LHCN-M2 (cell line): ENCODE measurements around the gene SPTBN4. TPM values are rescaled to one million over a fixed set of nuclear protein-coding genes. Genes with fewer than 3 reads are reported as not detected.
"Not testable (repeated sequence)": the region's sequence is repeated elsewhere in the genome, so short reads cannot be mapped to it uniquely, and the experiment has no call there.

ENCODE experiments used
- DNase-seq: peaks from one replicate; pipeline ENCODE4 v3.0.0-alpha.2; 2012; ENCODE audit warnings: low read depth
- total RNA-seq: library from RNA; depleted of rRNA; stranded (reverse); fragments of >200 nt; gene quantifications from 2 replicates; pipeline ENCODE4 v1.2.3, GENCODE V29; 2014

SPTBN4 gene
- total RNA-seq, 1 experiment from 2014 or later: 0.34 TPM

- DNase-seq: no peak
Observed at GRCh38 chr19:40441719-40442253, 25.0 kb upstream of the SPTBN4 start.

DNA sequence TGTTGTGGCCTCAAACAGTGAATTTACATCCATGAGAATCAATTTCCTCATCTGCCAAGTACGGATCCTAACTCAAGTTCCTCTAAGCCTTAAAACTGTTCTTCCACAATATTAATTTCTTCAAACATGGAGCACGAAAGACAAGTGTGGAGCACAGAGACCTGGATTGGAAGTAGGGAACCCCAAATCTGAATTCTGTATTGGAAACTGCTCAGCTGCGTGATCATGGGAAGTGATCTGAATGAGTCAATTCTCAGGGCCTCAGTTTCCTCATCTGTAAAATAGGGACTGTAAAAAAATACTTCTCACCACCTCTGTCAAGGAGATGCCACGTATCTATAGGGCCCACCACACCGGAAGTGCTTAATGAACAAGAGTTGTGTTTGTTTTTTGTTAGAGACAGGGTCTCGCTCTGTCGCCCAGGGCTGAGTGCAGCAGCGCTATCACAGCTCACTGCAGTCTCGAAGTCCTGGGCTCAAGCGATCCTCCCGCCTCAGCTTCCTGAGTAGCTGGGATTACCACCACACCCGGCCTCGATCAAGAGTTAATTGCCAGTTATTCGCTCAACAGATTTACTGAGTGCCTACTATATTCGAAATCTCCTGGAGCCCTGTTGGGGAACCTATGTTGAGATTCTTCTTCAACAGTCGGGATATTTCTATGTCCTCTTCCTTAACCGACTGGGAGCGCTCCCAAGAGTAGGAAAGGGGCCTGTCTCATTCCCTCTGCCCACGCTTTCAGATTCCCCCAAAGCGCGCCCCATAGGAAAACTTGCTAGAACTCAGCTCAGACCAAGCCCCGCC, 24.3 kb upstream of the SPTBN4 start:
- no peak for DNase-seq

DNA sequence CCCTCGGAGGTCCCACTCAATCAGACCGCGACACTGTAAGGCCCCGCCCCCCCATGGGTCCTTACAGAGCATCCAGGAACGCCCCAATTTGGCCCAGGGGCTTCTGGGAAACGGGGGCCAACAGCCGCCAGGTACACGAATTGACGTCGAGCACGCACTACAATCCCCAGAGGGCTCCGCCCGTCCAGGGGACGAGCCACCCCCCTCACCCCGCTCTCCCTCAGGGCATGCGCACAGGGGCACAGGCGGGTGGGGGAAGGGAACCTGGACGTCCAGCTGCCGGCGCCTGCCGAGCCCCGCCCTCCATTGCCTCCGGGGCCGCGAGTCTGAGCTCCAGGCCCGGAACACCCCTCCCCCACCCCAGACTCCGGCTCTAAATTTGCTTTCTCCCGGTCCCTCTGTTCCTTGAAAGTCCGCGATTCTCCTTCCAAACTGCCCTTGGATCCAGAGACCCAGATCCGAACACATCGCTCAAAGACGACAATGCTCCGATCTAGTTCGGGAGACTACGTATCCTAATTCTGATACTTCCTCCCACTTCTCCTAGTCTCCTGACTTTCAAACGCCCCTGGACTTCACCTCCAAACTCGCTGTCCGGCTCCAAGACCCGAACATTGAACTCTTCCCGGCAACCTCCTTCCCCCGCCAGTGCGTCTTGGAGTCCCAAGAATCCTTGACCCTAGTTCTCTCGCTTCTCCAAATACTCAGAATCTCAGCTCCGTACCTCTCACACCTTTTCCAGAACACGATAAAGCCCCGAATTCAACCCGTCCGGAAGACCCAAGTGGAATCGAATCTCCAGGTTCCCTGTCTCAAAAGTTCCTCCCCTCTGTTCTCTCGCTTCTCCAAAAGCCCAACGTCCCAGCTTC, 23.4 kb upstream of the SPTBN4 start:
- peak; percentile 99 for DNase-seq

DNA sequence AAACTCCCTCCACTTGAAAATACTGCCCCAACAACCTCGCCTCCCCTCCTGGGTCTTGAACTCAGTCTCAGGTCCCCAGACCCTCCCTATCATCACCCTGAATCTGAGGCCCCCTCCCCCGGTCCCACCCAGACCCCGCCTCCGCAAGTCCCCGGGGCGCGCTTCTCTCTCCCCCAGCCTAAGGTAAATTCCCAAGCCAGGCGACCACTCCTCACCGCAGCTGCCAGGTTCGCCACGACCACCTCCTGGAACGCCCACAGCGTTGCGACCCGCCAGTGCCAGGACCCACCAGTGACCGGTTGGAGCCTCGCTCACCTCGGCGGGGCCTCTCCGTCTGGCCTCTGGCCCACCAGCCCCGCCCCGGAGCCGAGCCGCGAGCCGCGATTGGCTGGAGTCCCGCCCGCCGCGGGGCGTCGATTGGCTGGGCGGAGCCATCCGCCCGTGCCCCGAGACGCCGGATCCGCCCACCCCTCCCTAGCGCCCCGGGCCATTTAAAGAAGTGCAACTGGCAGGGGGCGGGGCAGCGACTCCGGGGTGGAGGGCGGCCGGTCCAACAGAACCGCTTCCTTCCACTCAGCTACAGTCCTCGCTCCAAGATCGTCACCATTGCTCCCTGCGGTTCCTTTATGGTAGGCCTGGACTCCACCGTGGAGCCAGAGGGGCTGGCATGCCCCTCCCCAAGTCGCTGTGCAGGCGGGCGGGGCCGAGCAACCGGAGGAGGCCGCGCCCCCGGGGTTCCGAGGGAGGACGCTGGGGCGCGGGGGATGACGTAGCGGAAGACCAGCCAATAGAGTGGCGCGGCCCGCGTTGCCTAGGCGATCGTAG, 22.6 kb upstream of the SPTBN4 start, which contains the start of gene SERTAD3:
Gene SERTAD3 (minus strand): TSS at position 336 of the 825 bp plus-strand sequence. CDS start 2,255 bp downstream, outside the sequence.
- DNase-seq: peak; percentile 91

DNA sequence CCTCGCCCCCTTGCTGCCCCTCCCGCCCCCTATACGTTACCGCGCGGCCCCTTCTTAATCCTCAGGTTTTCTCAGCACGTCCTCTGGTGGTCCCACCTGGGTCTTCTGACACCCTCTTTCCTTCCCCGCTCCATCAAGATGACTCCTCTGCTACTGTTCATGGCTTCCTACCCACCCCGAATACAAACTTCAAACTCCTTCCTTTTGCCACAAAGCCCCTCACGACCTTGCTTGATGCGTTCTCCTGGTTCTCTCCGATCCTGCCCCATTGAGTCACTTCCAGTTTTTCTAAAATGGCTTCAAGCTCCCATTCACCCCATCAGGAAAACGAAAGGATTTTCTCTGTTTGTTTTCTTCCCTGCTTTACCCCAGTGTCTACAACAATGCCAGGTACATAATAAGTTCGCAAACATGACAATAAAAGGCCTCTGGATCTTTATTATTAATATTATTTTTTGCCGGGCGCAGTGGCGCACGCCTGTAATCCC, 21.9 kb upstream of the SPTBN4 start:
- no peak for DNase-seq

GRCh38 chr19:40445780-40446262, 21.0 kb upstream of the SPTBN4 start:
- peak; percentile 12 for DNase-seq

DNA sequence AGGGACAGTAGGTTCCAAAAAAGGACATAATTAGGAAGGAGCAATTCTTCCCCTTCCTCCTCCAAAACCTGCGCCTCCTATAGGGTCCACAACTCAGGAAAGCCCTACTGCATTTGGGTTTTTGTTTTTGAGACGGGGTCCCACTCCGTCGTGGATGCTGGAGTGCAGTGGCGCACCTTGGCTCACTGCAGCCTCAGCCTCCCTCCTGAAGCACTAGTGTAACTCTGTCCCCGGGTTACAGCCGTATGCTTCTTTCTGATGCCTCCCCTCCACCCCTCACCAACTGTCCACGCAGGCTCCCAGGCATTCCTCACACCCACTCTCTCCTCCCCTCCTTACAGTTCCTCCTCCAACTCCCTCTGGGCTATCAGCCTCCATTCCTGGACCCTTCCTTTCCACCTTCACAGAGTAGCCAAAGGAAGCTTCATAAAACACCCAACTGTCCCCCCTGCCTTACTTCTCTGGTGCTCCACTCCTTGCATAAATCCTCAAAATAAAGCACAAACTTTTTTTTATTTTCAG, 20.5 kb upstream of the SPTBN4 start:
- DNase-seq: no peak

- no peak for DNase-seq
Observed at GRCh38 chr19:40449506-40449905, 17.3 kb upstream of the SPTBN4 start.

GRCh38 chr19:40450664-40451063, 16.1 kb upstream of the SPTBN4 start:
- DNase-seq: no peak

DNA sequence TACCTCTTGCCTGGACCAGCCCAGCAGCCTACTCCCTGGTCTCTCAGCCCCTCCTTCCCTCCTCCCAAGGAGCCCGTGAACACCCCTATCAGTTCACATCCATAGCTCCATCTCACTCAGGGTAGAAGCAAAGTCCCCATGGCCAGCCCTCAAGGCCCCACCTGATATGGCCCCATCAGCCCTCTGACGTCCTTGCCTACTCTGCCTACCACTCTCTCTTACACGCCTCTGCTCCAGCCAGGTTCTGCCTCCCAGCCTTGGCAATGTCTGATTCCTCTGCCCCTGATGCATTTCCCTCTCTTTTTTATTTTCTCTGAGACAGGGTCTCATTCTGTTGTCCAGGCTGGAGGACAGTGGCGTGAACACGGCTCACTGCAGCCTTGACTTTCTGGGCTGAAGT, 14.8 kb upstream of the SPTBN4 start:
- no peak for DNase-seq

GRCh38 chr19:40453151-40453735, 13.6 kb upstream of the SPTBN4 start:
- DNase-seq: no peak

DNA sequence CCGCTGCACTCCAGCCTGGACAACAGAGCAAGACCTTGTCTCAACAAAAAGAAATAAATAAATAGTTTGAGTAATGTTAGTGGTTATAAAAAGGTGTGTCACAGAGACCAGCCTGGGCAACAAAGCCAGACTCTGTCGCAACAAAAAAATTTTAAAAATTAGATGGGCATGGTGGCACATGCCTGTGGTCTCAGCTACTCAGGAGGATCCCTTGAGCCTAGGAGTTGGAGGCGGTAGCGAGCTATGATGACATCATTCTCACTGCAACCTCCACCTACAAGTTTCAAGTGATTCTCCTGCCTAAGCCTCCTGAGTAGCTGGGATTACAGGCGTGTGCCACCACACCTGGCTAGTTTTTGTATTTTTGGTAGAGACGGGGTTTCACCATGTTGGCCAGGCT, 12.9 kb upstream of the SPTBN4 start:
- DNase-seq: not testable (repeated sequence)

DNA sequence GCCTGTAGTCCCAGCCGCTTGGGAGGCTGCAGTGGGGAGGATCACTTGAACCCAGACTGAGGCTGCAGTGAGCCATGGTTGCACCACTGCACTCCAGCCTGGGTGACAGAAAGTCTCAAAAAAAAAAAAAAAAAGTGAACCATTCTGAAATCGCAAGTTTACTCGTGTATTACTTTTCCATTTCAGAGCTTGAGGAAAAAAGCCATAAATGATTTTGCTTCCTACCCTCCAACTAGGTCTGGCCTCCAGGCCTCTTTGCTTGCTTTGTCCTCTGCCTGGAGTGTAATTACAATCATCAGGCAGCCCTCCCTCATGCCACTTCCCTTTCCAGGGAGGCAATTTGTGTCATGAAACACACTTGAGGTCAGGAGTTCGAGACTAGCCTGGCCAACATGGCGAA, 9.8 kb upstream of the SPTBN4 start:
- DNase-seq: no peak

DNA sequence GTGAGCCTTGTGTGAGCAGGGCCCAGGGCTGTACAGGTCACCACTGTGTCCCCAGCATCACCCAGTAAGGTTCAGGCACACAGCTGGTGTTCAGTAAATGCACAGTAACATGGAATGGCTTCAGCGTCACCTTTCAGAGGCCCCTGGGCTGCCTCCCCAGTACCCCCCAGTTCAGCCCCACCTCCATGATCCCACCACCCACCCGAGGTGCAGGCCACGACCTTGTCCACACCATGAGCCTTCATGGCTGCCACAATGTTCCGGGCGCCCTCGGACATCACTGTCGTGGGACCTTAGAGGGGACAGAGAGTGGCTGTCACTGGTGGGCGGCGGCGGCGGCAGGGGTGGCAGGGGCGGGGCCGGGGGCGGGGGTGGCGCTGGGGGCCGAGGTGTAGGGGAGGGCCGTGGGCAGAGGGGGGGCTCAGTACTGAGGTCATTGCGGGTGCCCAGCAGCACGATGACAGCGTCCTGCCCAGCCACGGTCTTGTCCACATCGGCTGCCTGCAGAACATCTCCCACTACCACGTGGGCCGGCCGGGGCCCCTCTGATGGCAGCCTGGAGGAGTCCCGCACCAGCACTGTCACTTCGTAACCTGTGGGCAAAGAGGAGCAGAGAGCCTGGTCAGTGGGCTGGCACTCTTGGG, 8.7 kb upstream of the SPTBN4 start:
- DNase-seq: no peak

GRCh38 chr19:40458597-40458974, 8.2 kb upstream of the SPTBN4 start:
- no peak for DNase-seq

- no peak for DNase-seq
Observed at GRCh38 chr19:40460185-40460584, 6.6 kb upstream of the SPTBN4 start.

DNA sequence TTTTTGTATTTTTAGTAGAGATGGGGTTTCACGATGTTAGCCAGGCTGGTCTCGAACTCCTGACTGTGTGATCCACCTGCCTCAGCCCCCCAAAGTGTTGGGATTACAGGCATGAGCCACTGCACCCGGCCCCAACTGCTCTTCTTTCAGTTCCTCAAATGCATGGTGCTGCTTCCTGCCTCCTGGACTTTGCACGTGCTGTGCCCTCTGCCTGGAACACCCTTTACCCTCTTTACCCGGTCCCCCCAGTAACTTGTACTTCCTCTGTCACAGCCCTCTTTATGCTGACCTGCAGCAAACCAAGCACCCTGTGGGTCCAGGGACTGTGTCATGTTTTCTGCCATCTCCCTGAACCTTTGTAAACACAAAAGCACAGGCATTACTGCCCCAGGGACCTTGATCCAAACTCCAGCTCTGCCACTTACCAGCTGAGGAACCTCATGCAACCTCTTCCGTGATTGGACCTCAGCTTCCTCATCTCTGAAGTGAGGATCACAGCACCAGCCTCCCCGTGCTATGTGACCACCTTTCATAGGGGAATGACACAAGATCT, 5.1 kb upstream of the SPTBN4 start:
- no peak for DNase-seq

DNA sequence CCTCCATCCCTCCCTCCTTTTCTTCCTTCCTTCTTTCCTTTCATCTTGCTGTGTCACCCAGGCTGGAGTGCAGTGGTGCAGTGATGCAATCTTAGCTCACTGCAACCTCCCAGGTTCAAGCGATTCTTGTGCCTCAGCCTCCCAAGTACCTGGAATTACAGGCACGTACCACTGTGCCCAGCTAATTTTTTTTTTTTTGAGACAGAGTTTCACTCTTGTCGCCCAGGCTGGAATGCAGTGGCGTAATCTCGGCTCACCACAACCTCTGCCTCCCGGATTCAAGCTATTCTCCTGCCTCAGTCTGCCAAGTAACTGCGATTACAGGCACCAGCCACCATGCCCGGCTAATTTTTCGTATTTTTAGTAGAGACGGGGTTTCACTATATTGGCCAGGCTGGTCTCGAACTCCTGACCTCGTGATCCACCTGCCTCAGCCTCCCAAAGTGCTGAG, 3.2 kb upstream of the SPTBN4 start:
- DNase-seq: peak; percentile 15
